Measurements from ENCODE around the gene ZNF771.

The ZNF771 gene

DNA sequence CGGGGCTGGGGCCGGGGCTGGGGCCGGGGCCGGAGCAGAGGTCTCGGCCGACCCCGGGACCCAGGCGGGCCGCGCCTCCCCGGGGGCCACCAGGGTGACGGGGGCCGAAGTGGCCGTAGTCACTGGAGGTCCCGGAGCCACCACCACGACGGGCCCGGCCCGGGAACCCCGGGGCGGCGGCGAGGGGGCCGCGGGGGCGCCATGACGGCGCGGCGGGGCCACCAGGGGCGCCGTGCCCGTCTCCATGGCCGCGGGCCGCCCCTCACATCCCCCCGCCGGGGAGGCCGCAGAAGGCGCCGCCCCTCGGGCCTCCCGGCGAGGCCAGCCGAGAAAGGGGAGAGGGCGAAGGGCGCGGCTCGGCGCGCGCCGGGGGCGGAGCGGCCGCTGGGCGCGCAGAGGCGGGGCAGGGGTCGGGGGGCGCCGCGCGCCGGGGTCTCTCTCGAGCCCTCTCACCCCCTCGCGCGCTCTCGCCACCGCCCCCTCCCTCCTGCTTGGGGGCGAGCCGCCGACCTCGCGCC is 37.4 kb upstream of the ZNF771 start:
- TF ChIP-seq, protein P1, sequence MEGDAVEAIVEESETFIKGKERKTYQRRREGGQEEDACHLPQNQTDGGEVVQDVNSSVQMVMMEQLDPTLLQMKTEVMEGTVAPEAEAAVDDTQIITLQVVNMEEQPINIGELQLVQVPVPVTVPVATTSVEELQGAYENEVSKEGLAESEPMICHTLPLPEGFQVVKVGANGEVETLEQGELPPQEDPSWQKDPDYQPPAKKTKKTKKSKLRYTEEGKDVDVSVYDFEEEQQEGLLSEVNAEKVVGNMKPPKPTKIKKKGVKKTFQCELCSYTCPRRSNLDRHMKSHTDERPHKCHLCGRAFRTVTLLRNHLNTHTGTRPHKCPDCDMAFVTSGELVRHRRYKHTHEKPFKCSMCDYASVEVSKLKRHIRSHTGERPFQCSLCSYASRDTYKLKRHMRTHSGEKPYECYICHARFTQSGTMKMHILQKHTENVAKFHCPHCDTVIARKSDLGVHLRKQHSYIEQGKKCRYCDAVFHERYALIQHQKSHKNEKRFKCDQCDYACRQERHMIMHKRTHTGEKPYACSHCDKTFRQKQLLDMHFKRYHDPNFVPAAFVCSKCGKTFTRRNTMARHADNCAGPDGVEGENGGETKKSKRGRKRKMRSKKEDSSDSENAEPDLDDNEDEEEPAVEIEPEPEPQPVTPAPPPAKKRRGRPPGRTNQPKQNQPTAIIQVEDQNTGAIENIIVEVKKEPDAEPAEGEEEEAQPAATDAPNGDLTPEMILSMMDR (conservative IDR thresholded peaks at IDR 0.05; ENCODE audit: low read depth, low read length), result no peak
- no peak for DNase-seq (ENCODE audit: low read depth)
- peak overlapping the region; percentile 72 for H3K4me3 ChIP-seq (ENCODE audit: low read depth, low read length)

DNA sequence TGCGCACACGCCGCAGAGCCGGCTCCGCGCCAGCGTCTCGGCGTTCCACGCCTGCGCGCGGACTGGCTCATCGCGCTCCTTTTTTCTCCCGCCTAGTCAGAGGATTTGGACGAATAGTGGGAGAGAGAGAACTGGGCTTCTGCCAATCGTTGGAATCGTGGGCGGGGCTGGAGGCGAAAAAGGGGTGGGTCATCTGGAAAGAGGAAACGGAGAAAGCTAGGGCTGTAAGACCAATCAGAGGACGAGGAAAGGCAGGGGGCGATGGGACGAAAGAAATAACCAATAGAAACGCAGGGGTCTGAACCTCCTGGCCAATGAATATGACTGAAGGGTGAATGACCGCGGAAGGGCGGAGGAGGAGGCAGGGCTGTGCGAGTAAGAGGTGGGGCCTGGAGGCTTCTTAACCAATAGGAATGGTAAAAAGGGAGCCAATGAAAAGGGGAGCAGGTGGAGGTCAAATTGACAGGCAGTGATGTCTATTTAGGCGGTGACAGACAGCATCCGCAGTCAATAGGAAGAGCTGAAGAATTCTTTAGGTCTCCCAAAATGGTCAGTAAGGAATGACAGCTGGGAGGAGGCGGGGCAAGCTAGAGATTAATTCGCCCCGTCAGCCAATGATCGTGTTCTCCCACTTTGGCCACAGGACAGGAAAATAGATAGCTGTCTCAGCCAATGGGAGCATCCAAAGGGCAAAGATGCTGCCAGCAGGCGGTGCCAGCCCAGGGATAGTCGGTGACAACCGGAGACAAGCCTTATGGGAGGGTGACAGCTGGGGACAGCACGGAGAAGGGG is 36.8 kb upstream of the ZNF771 start, which contains the start of gene TBC1D10B:
Gene TBC1D10B, minus strand, starts transcription at position 39 of the 792 bp plus-strand sequence. CDS start 311 bp downstream, outside the sequence.
- DNase-seq (ENCODE audit: low read depth), result peak; percentile 100
- H3K4me3 ChIP-seq (ENCODE audit: low read depth, low read length), result peak within 1 kb of the TSS; percentile 72
- TF ChIP-seq, protein P1 (conservative IDR thresholded peaks at IDR 0.05; ENCODE audit: low read depth, low read length), result peak; percentile 48

DNA sequence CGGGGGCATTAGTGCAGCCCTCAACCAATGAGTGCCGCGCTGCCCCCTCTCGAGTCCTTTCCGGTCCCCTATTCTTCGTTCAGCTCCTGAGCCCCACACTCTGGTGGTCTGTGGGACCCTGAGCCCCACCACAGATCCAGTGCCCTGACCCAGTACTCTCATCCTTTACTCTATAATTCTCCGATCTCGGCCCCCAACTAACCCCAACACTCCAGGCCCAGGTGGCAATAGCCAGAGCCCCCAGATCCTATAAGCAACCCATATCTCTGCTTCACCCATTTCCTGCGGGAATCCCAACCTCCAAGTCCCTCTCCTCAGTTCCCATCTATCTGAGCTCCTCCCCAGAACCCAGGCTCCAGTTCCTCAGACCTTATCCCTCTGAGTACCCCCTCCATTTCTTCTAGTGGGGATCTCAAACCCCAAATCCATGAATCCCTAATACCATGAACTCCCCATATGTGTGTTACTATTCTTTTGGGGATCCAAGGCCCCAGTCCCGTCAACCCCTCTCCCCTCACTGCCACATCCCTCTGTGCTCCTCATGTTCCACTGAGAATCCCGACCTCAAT is 36.1 kb upstream of the ZNF771 start:
- peak overlapping the region; percentile 66 for H3K4me3 ChIP-seq (ENCODE audit: low read depth, low read length)
- DNase-seq (ENCODE audit: low read depth), result no peak
- TF ChIP-seq, protein P1 (conservative IDR thresholded peaks at IDR 0.05; ENCODE audit: low read depth, low read length), result no peak

DNA sequence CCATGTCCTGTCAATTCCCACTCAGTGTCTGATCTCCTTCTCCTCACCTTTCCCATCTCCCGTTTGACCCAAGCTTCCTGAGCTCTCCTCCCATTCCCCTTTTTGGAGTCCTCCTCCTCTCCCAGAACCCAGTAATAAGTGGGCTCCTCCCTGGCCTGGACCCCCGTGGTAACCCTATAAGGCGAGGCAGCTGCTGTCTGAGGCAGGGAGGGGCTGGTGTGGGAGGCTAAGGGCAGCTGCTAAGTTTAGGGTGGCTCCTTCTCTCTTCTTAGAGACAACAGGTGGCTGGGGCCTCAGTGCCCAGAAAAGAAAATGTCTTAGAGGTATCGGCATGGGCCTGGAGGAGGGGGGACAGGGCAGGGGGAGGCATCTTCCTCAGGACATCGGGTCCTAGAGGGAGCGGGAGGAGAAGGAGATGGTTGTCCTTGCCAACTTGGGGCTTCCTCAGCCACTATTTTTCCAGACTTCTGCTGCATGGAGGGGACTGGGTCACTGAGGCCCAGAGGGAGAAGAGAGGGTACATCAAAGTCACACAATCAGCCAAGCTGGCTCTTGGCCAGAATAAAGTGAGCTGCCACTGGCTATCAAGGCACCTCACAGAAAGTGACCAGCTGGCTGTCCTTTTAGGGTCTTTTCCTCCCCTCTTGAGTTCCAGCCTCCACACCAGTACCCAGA is 35.2 kb upstream of the ZNF771 start:
- H3K4me3 ChIP-seq (ENCODE audit: low read depth, low read length), result no peak overlapping the region
- no peak for DNase-seq (ENCODE audit: low read depth)
- TF ChIP-seq, protein P1 (conservative IDR thresholded peaks at IDR 0.05; ENCODE audit: low read depth, low read length), result no peak

DNA sequence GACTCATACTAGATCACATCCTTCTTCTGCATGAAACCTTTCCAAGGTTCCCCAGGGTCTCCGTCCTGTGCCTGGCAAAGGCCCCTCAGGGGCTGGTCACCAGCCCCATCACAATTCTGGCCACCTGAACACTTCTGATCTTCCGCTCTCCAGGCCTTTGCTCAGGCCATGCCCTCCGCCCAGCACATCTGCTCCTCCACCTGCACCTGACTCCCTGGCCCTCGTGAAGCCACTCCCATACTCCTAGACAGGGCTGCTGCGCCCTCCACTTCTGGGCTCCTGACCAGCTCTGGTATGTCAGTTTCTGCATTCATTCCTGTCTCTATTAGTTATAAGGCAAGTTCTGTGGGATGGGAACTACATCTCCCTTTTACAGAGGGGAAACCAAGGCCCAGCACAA is 34.7 kb upstream of the ZNF771 start:
- TF ChIP-seq, protein P1 (conservative IDR thresholded peaks at IDR 0.05; ENCODE audit: low read depth, low read length), result no peak
- H3K4me3 ChIP-seq (ENCODE audit: low read depth, low read length), result no peak overlapping the region
- DNase-seq (ENCODE audit: low read depth), result no peak

DNA sequence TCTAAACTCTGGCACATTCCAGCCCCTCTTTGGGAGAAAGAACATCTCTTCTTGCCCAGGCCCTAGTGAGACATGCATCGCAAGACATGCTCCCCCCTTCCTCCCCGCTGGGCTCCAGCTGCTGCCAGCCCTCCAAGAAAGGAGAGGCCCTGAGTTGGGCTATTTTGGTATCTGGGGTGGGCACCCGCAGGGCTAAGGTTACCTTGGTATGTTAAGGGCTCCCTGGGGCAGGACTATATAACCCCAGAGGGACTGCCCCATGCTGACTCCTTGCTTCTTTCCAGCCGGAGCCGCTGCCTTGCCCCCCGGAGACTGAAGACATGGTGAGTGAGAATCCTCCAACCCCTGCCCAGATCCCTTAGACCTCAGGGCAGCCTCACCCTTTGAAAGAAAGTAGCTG is 32.9 kb upstream of the ZNF771 start, which contains the start of gene MYL11:
Gene MYL11, plus strand, starts transcription at position 265 of the 400 bp plus-strand sequence. Its CDS starts 56 bp downstream, at position 321.
- TF ChIP-seq, protein P1 (conservative IDR thresholded peaks at IDR 0.05; ENCODE audit: low read depth, low read length), result no peak
- DNase-seq (ENCODE audit: low read depth), result no peak
- H3K4me3 ChIP-seq (ENCODE audit: low read depth, low read length), result no peak within 1 kb of the TSS
